Inferior parietal cortex (tissue), 1 donor: ENCODE data around the gene TMEM86B.

Experiments used
- DNase-seq: peaks from one replicate; pipeline ENCODE4 v3.0.0-alpha.2; 2016; ENCODE audit errors: extremely low spot score

TMEM86B gene

GRCh38 chr19:55228403-55229031, at the start of gene TMEM86B:
TSS of gene TMEM86B (minus strand) at chr19:55228763. CDS start at chr19:55228741, 22 bp downstream.
- no peak for DNase-seq

- DNase-seq, result no peak
Observed at GRCh38 chr19:55277494-55277893, 48.9 kb upstream of the TMEM86B start.

- no peak for DNase-seq
Observed at GRCh38 chr19:55276720-55277430, 48.3 kb upstream of the TMEM86B start.

- DNase-seq, result no peak
Observed at GRCh38 chr19:55275851-55276719, 47.5 kb upstream of the TMEM86B start.

GRCh38 chr19:55273978-55274707, 45.6 kb upstream of the TMEM86B start:
- no peak for DNase-seq

- no peak for DNase-seq
Observed at GRCh38 chr19:55272142-55272541, 43.6 kb upstream of the TMEM86B start.

GRCh38 chr19:55270172-55270942, 41.8 kb upstream of the TMEM86B start:
- DNase-seq, result no peak

GRCh38 chr19:55269299-55269698, 40.7 kb upstream of the TMEM86B start:
- DNase-seq, result peak; percentile 62

GRCh38 chr19:55266840-55267239, 38.3 kb upstream of the TMEM86B start:
- DNase-seq, result no peak

GRCh38 chr19:55266404-55266803, 37.8 kb upstream of the TMEM86B start:
- DNase-seq, result no peak

- DNase-seq, result no peak
Observed at GRCh38 chr19:55265723-55266386, 37.3 kb upstream of the TMEM86B start.

GRCh38 chr19:55265173-55265572, 36.6 kb upstream of the TMEM86B start:
- no peak for DNase-seq

GRCh38 chr19:55264531-55264930, 36.0 kb upstream of the TMEM86B start:
- no peak for DNase-seq

- DNase-seq, result no peak
Observed at GRCh38 chr19:55262359-55262758, 33.8 kb upstream of the TMEM86B start.

- DNase-seq, result no peak
Observed at GRCh38 chr19:55261671-55262126, 33.1 kb upstream of the TMEM86B start.

- DNase-seq, result no peak
Observed at GRCh38 chr19:55259540-55260210, 31.1 kb upstream of the TMEM86B start.

GRCh38 chr19:55258828-55259539, 30.4 kb upstream of the TMEM86B start, which contains the start of gene PPP6R1:
TSS of gene PPP6R1 (minus strand) at chr19:55259017. CDS start at chr19:55247103, 11,914 bp downstream.
- DNase-seq, result peak; percentile 99

- no peak for DNase-seq
Observed at GRCh38 chr19:55258476-55258827, 29.9 kb upstream of the TMEM86B start.
